GM12874 (cell line): Measurements from ENCODE around the gene MAMDC2.

Experiments used
- CTCF ChIP-seq: IDR thresholded peaks from 2 replicates; pipeline ENCODE4 v1.5.1; 2011; ENCODE audit warnings: low read depth, mild to moderate bottlenecking, control low read depth, low read length, moderate library complexity; ENCODE audit not compliant: insufficient read depth

Gene MAMDC2

GRCh38 chr9:70020217-70020616, 23.4 kb upstream of the MAMDC2 start:
- TF ChIP-seq CTCF, result no peak

GRCh38 chr9:70020991-70021571, 22.6 kb upstream of the MAMDC2 start:
- TF ChIP-seq CTCF, result no peak

- TF ChIP-seq CTCF, result no peak
Observed at GRCh38 chr9:70028287-70028686, 15.4 kb upstream of the MAMDC2 start.

GRCh38 chr9:70030156-70030555, 13.5 kb upstream of the MAMDC2 start:
- no peak for TF ChIP-seq CTCF

GRCh38 chr9:70031141-70031545, 12.5 kb upstream of the MAMDC2 start:
- no peak for TF ChIP-seq CTCF

GRCh38 chr9:70034271-70034711, 9.4 kb upstream of the MAMDC2 start:
- no peak for TF ChIP-seq CTCF

- TF ChIP-seq CTCF, result no peak
Observed at GRCh38 chr9:70035691-70036090, 8.0 kb upstream of the MAMDC2 start.
